GM12891 (cell line): ENCODE data around the gene TSSK3. TPM values are rescaled to one million over a fixed set of nuclear protein-coding genes. Genes with fewer than 3 reads are reported as not detected.

Source experiments
- DNase-seq: peaks from one replicate; pipeline ENCODE4 v3.0.0; 2011; ENCODE audit warnings: low spot score; ENCODE audit not compliant: insufficient read length
- FAIRE-seq: peaks from 2 replicates; lab custom pipeline; 2011; peaks lifted over from hg19 to GRCh38; lab: Jason Lieb, UNC
- PAX5 ChIP-seq: IDR thresholded peaks from 2 replicates; pipeline ENCODE4 v1.6.1; 2011; ENCODE audit warnings: low read length, moderate library complexity, mild to moderate bottlenecking; ENCODE audit not compliant: insufficient read depth, severe bottlenecking
- POLR2A ChIP-seq: IDR thresholded peaks from 2 replicates; pipeline ENCODE4 v1.6.1; 2011; ENCODE audit warnings: low read depth, low read length, control low read depth
- POLR2AphosphoS5 ChIP-seq: IDR thresholded peaks from 2 replicates; pipeline ENCODE4 v1.6.1; 2011; ENCODE audit warnings: low read depth, low read length, control low read depth
- POU2F2 ChIP-seq: IDR thresholded peaks from 2 replicates; pipeline ENCODE4 v1.6.1; 2011; ENCODE audit warnings: low read depth, mild to moderate bottlenecking, control low read depth, low read length, moderate library complexity
- SPI1 ChIP-seq: IDR thresholded peaks from 2 replicates; pipeline ENCODE4 v1.6.1; 2011; ENCODE audit warnings: low read depth, low read length, control low read depth
- TAF1 ChIP-seq: IDR thresholded peaks from 2 replicates; pipeline ENCODE4 v1.6.1; 2011; ENCODE audit warnings: low read depth, low read length, control low read depth
- polyA plus RNA-seq: library from polyadenylated mRNA; unstranded; fragments of >200 nt; gene quantifications from one replicate; pipeline ENCODE4 v1.2.1, GENCODE V29; 2012; ENCODE audit warnings: low read depth, missing spikeins, inconsistent platforms; ENCODE audit not compliant: missing spikeins

The TSSK3 gene, protein sequence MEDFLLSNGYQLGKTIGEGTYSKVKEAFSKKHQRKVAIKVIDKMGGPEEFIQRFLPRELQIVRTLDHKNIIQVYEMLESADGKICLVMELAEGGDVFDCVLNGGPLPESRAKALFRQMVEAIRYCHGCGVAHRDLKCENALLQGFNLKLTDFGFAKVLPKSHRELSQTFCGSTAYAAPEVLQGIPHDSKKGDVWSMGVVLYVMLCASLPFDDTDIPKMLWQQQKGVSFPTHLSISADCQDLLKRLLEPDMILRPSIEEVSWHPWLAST
- polyA plus RNA-seq = 0.77 TPM

DNA sequence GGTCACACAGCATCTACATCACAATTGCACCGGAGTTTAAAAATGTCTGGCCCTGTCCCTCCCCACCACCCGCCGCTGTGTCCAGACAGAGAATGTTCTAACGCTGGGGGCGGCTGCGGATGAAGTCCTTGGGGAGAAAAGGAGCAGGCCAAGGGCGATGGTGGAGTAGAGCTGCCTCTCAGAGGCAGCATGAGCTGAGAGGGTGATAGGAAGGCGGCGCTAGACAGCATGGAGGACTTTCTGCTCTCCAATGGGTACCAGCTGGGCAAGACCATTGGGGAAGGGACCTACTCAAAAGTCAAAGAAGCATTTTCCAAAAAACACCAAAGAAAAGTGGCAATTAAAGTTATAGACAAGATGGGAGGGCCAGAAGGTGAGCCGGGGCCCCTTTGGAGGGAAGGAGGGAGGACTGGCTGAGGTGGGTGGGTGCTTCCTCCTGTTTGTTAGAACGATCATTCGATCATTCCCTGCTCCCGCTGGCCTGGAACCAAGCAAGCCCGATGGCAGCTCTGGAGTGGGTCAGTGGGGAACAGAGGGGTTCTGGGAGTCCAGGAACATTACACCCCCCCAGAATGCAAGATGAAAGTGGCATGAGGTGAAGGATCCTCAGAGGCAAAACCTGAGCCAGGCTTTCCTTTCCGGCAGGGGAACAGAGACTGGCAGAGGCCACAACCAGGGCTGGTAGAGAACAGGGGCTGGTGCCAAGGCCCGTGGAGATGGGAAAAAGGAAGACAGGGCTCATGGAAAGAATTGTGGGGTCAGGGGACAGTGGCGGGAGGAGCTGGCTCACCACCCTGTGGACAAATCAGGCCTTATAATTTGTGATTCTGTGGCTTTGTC is at the start of gene TSSK3, which contains the start of gene FAM229A:
Gene TSSK3, plus strand, starts transcription at position 66 of the 840 bp plus-strand sequence. Its CDS starts 163 bp downstream, at position 229.
Gene FAM229A, minus strand, starts transcription at position 12 of the 840 bp plus-strand sequence. CDS start 394 bp downstream, outside the sequence.
- DNase-seq = no peak
- TF ChIP-seq POLR2AphosphoS5 = no peak
- no peak for TF ChIP-seq POLR2A
- no peak for TF ChIP-seq PAX5
- no peak for TF ChIP-seq TAF1
- no peak for TF ChIP-seq SPI1
- TF ChIP-seq POU2F2 = no peak
- no peak for FAIRE-seq

DNA sequence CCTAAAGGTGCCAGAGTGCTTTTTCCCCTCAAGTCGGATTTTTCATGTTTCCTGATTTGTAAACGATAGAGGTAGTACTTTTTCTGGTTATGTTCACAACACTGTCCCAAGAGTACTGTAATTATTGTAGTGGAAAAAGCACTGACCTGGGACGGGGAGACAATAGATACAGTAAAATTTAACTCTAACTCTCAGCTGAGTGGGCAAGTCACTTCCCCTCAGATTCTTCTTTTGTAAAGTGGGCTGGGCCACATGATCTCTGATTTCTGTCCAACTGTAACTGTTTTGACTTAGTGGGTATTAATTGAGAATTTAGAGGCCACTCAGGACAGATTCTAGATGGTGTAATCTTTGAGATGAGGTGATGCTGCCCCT is 45.4 kb upstream of the TSSK3 start:
- no peak for DNase-seq
- FAIRE-seq = no peak
- TF ChIP-seq TAF1 (no peak), POU2F2 (no peak), PAX5 (no peak), POLR2A (no peak), POLR2AphosphoS5 (no peak), SPI1 (peak; percentile 65)

DNA sequence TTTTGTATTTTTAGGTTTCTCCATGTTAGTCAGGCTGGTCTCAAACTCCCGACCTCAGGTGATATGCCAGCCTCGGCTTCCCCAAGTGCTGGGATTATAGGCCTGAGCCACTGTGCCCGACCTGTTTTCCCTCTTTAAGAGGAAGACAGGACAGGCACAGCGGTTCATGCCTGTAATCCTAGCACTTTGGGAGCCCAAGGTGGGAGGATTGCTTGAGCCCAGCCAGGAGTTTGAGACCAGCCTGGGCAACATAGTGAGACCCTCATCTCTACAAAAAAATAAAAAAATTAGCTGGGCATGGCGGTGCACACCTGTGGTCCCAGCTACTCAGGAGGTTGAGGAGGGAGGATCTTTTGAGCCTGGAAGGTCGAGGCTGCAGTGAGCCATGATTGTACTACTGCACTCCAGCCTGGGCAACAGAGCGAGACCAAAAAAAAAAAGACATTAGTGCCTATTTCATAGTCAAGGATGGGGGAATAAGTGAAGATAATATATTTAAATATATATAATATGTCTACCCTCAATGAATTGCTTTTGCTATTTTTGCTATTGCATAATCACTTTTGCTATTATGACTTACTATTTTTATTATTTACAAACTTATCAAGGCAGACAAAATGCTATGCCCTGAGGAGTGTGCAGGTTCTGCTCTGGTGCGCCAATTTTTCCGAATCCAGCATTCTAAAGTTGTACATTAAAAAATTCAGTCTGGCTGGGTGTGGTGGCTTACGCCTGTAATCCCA is 44.0 kb upstream of the TSSK3 start:
- FAIRE-seq (no peak), DNase-seq (no peak)
- TF ChIP-seq SPI1 (no peak), TAF1 (no peak), PAX5 (no peak), POLR2AphosphoS5 (no peak), POU2F2 (no peak), POLR2A (no peak)

DNA sequence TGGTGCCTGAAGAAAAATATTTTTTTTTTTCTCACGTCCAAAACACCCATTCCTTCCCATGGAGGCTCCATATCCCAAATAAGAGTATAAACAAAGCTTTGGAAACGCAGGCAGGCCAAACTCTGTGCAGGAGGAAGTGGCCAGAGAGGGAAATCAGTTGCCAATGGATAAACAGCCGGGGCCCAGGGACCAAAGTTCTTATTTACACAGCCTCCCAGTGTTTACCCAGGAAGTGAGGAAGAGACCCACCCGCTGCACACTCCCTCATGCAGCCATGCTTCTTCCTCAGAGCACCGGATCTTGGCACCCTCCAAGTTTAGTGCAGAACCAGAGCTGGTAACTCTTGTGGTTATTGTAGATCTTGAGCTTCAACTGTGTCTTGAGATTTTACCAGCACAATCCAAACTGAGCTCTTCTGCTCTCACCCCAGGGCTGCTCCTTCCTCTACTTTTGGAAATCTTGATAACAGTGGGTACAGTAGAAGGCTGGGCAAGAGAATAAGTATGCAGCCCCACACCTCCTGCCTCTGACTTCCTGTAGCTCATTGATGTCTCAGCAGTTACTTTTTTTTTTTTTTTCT is 40.5 kb upstream of the TSSK3 start:
- FAIRE-seq = peak; percentile 66
- no peak for DNase-seq
- peak; percentile 16; the same call in 1 of the 2 replicates for TF ChIP-seq SPI1
- no peak for TF ChIP-seq POLR2AphosphoS5

DNA sequence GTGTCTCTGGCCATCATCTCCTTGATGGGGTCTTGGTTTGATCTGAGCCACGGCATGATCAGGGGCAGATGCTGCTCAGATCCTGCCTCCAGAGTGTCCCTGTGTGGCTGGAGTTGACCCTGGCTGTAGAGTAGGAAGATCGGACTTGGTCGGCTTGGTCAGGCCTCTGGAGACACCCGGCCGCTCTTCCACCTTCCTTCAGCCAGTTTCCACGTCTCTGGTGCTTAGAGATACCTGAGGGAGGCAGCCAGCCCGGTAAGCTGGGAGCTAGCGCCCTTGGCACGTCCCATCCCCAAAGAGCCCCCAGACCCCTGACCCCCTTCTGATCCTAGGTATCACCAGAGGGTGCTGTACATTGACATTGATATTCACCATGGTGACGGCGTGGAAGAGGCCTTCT is 35.1 kb upstream of the TSSK3 start:
- DNase-seq (no peak), FAIRE-seq (no peak)
- TF ChIP-seq POU2F2 = no peak
- TF ChIP-seq SPI1 = no peak
- no peak for TF ChIP-seq POLR2AphosphoS5
- no peak for TF ChIP-seq POLR2A
- no peak for TF ChIP-seq TAF1
- TF ChIP-seq PAX5 = no peak

DNA sequence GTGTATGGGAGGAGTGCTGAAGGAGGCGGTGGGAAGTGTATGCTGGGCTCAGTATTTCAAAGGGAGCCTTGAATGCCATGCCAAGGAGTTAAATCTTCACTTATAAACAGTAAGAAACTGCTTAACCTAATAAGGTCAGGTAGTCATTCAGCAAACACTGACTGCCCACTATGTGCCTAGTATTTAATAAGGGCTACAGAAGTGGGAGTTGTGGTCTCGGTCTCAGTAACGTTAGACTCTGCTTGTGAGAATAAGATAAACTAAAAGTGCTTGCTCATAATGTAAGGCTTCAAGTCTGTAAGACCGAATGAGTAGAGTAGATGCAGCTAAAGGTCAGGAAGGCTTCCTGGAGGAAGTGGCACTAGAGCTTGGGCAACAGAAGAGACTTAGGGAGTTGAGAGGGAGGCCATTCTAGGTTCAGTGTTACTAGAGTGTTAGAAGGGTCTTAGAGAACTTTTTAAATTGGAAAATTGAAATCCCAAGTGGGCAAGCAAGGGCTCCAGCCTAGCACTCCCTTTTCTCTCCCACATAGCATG is 32.3 kb upstream of the TSSK3 start:
- DNase-seq (no peak), FAIRE-seq (no peak)
- TF ChIP-seq POLR2AphosphoS5 = no peak
- no peak for TF ChIP-seq SPI1

DNA sequence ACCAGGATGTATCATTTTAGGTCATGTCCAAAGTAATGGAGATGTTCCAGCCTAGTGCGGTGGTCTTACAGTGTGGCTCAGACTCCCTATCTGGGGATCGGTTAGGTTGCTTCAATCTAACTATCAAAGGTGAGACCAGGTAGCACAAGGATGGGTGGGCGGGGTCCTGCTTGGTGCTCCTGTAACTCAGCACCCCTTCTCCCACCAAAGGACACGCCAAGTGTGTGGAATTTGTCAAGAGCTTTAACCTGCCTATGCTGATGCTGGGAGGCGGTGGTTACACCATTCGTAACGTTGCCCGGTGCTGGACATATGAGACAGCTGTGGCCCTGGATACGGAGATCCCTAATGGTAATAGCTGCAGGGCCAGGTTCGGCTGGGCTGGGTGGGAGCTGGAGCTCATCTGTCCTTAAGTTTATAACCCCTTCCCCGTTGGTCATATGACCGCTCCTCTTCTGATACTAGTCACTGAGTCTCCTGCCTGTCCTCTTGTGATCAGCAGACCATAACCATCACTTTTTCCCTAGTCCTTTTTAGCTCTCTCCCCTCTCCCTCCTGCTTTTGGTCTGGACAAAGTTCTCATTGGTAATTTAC is 31.7 kb upstream of the TSSK3 start:
- no peak for TF ChIP-seq POU2F2
- no peak for TF ChIP-seq POLR2AphosphoS5
- TF ChIP-seq POLR2A = no peak
- TF ChIP-seq SPI1 = no peak
- no peak for TF ChIP-seq PAX5
- no peak for TF ChIP-seq TAF1
- FAIRE-seq (no peak), DNase-seq (no peak)

DNA sequence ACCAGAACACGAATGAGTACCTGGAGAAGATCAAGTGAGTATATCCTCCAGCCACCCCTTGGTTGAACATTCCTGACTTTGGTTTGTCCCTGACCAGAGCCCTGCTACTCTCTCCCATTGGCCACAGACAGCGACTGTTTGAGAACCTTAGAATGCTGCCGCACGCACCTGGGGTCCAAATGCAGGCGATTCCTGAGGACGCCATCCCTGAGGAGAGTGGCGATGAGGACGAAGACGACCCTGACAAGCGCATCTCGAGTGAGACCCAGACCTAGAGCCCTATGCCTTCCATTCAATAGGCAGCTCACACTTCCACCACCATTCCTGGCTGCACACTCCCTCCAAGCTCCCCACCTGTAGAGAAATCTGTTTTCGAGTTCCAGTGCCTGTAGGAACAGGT is 30.8 kb upstream of the TSSK3 start:
- DNase-seq (no peak), FAIRE-seq (no peak)
- TF ChIP-seq POLR2AphosphoS5 (peak; percentile 54; the same call in 1 of the 2 replicates), POLR2A (no peak)
